GM18505 (cell line): ENCODE results near the gene LRRN2.
"Not testable (repeated sequence)": the region's sequence is repeated elsewhere in the genome, so short reads cannot be mapped to it uniquely, and the experiment has no call there.

ENCODE experiments used
- ATAC-seq: cut with Tn5 transposase; IDR thresholded peaks from one replicate; pipeline ENCODE4 v1.9.1; 2021; ENCODE audit not compliant: unreplicated experiment
- POLR2A ChIP-seq: IDR thresholded peaks from 4 replicates; pipeline ENCODE4 v1.6.1; 2011; ENCODE audit warnings: borderline replicate concordance; ENCODE audit not compliant: insufficient read depth, insufficient read length; ENCODE audit errors: extremely low read depth

Gene LRRN2

GRCh38 chr1:204630132-204630905, 55.2 kb downstream of the LRRN2 start:
- no peak for ATAC-seq
- TF ChIP-seq POLR2A: no peak

- not testable (repeated sequence) for ATAC-seq
These were observed 56.1 kb downstream of the LRRN2 start for GRCh38 chr1:204629459-204629858.

GRCh38 chr1:204628868-204629267, 56.7 kb downstream of the LRRN2 start:
- no peak for ATAC-seq
- no peak for TF ChIP-seq POLR2A

GRCh38 chr1:204627436-204627835, 58.1 kb downstream of the LRRN2 start:
- no peak for TF ChIP-seq POLR2A
- ATAC-seq: no peak

- TF ChIP-seq POLR2A: no peak
- no peak for ATAC-seq
These were observed 59.2 kb downstream of the LRRN2 start for GRCh38 chr1:204626381-204626780.

GRCh38 chr1:204624631-204625216, 60.8 kb downstream of the LRRN2 start:
- ATAC-seq: no peak
- TF ChIP-seq POLR2A: no peak

- no peak for TF ChIP-seq POLR2A
- ATAC-seq: no peak
These were observed 61.6 kb downstream of the LRRN2 start for GRCh38 chr1:204623894-204624361.

- TF ChIP-seq POLR2A: no peak
These were observed 62.1 kb downstream of the LRRN2 start for GRCh38 chr1:204623365-204623893.

GRCh38 chr1:204621996-204622395, 63.5 kb downstream of the LRRN2 start:
- ATAC-seq: no peak
- no peak for TF ChIP-seq POLR2A

More at GRCh38 chr1:204623365-204623893, 62.1 kb downstream of the LRRN2 start:
- ATAC-seq: no peak

GRCh38 chr1:204621396-204621795, 64.1 kb downstream of the LRRN2 start:
- ATAC-seq: no peak
- TF ChIP-seq POLR2A: no peak

- TF ChIP-seq POLR2A: no peak
These were observed 65.8 kb downstream of the LRRN2 start for GRCh38 chr1:204619721-204620120.

GRCh38 chr1:204618148-204618760, 67.3 kb downstream of the LRRN2 start:
- no peak for ATAC-seq
- no peak for TF ChIP-seq POLR2A

More at GRCh38 chr1:204619721-204620120, 65.8 kb downstream of the LRRN2 start:
- no peak for ATAC-seq

GRCh38 chr1:204617256-204618147, 68.0 kb downstream of the LRRN2 start:
- no peak for TF ChIP-seq POLR2A
- ATAC-seq: no peak
